Fibroblast of lung (primary cell): ENCODE results near the gene DDX19B.

Experiments
- EZH2 ChIP-seq: IDR thresholded peaks from 2 replicates; pipeline ENCODE4 v1.5.1; 2012; ENCODE audit warnings: low read length, control low read depth, mild to moderate bottlenecking; ENCODE audit errors: missing control alignments
- TF ChIP-seq, protein P1 (sequence below), 2 donors: IDR thresholded peaks in 1 of 2; conservative IDR thresholded peaks in 1 of 2; 1 replicate in 1 of 2; 2 replicates in 1 of 2; pipeline ENCODE4 v1.5.1; 2011 to 2012; ENCODE audit warnings: low read length in 2 of 2, control low read depth in 1 of 2, inconsistent platforms in 1 of 2, low read depth in 1 of 2, mild to moderate bottlenecking in 1 of 2

DNA sequence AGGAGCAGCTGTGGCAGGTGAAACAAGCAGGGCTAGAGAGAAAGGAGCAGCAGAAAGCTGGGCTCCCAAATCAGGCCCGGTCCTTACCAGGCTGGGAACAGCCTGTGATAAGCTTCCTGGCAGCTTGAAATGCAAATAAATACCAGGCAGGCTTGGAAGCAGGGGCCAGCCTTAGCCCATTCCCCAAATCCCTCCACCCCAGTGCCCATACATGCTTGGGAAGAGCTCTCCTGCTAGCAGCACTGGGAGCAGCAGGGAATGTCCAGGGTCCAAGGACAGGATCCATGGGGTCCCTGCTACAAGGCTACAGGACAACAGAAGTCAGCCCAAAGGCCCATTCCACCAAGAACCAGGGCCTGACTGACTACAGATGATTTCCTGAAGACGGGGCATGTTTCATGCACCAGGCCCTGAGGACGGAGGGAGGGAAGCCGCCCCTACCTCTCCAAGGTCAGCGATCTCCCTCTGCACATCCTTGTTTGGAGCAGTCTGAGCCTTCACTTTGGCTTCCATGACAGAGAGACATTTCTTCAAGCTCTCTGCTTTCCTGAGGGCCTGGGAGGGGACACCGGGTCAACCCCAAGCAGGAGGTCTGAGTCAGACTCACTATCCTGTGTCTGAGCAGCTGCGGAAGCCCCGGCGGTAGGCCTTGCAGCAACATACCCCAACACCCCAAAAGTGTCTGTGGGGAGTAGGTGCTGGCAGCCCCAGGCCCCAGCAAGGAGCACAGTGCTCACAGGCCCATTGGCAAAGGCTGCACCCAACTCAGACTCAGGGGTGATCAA is 44.6 kb upstream of the DDX19B start:
- TF ChIP-seq, protein P1, sequence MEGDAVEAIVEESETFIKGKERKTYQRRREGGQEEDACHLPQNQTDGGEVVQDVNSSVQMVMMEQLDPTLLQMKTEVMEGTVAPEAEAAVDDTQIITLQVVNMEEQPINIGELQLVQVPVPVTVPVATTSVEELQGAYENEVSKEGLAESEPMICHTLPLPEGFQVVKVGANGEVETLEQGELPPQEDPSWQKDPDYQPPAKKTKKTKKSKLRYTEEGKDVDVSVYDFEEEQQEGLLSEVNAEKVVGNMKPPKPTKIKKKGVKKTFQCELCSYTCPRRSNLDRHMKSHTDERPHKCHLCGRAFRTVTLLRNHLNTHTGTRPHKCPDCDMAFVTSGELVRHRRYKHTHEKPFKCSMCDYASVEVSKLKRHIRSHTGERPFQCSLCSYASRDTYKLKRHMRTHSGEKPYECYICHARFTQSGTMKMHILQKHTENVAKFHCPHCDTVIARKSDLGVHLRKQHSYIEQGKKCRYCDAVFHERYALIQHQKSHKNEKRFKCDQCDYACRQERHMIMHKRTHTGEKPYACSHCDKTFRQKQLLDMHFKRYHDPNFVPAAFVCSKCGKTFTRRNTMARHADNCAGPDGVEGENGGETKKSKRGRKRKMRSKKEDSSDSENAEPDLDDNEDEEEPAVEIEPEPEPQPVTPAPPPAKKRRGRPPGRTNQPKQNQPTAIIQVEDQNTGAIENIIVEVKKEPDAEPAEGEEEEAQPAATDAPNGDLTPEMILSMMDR (conservative IDR thresholded peaks at IDR 0.05 in 1 of 2, IDR thresholded peaks at IDR 0.05 in 1 of 2; ENCODE audit: low read depth in 1 of 2, low read length in 2 of 2): no peak
- TF ChIP-seq EZH2: no peak
